K562 (cell line): ENCODE data around the gene PHKA2. TPM values are rescaled to one million over a fixed set of nuclear protein-coding genes. Genes with fewer than 3 reads are reported as not detected.

Experiments used
- ATAC-seq: fragments of 200-7000 bp; cut with Tn5 transposase; 3 replicates; pipeline ENCODE4 v1.9.1; 2020; ENCODE audit warnings: moderate library complexity
- BruUV-seq: library from RNA; stranded (reverse); fragments of 400-500 nt; replicated peaks from 2 replicates; lab custom pipeline; 2021; lab: Mats Ljungman, UMichigan
- CTCF ChIA-PET: fragments of 300-600 bp; formaldehyde crosslinking; extraction: SDS; loops from one replicate; lab custom pipeline; 2021; ENCODE audit warnings: low intra/inter-chr PET ratio; lab: Yijun Ruan, JAX
- POLR2A ChIA-PET: fragments of 300-600, 350-650 bp; sonication (Branson Sonifier 250); formaldehyde crosslinking; extraction: SDS; loops from one replicate; lab custom pipeline; 2021; ENCODE audit warnings: antibody characterized with exemption, inconsistent platforms; lab: Yijun Ruan, JAX
- DNase-seq, 4 experiments: peaks; one replicate each; pipeline versions ENCODE4 v3.0.0 to v3.0.0-alpha.2; 2011 to 2018; ENCODE audit warnings: low spot score in 3 of 4, mixed read lengths in 3 of 4; ENCODE audit errors: extremely low read depth in 1 of 4
- FAIRE-seq: peaks from 2 replicates; lab custom pipeline; 2011; peaks lifted over from hg19 to GRCh38; lab: Jason Lieb, UNC
- H2AFZ ChIP-seq: 2 replicates; pipeline ENCODE4 v1.6.0; 2011; ENCODE audit warnings: low read depth, low read length, control low read depth, inconsistent platforms
- H3K27ac ChIP-seq: fragments of 200-600 bp; 3 replicates; pipeline ENCODE4 v1.8.0; 2011; ENCODE audit warnings: low read depth, mild to moderate bottlenecking, control low read depth, inconsistent platforms, low read length, moderate library complexity, mixed read lengths; ENCODE audit errors: extremely low read depth
- H3K27me3 ChIP-seq, 2 experiments: fragments of 300-600 bp in 1 of 2; 2 replicates in 1 of 2; 3 replicates in 1 of 2; pipeline versions ENCODE4 v1.6.0 to v1.8.0; 2011; ENCODE audit warnings: inconsistent platforms in 2 of 2, low read length in 2 of 2, mild to moderate bottlenecking in 1 of 2, mixed read lengths in 1 of 2, moderate library complexity in 1 of 2; ENCODE audit not compliant: control insufficient read depth in 2 of 2, insufficient read depth in 2 of 2
- H3K36me3 ChIP-seq: fragments of 300-600 bp; 3 replicates; pipeline ENCODE4 v1.8.0; 2011; ENCODE audit warnings: mild to moderate bottlenecking, low read length, inconsistent platforms; ENCODE audit not compliant: control insufficient read depth, insufficient read depth
- H3K4me1 ChIP-seq, 2 experiments: fragments of 200-600 bp in 1 of 2; replicated peaks in 1 of 2; 2 replicates in 1 of 2; 3 replicates in 1 of 2; pipeline versions ENCODE4 v1.5.1 to v1.8.0; 2011; ENCODE audit warnings: inconsistent platforms in 2 of 2, low read length in 2 of 2, mild to moderate bottlenecking in 1 of 2, mixed read lengths in 1 of 2, moderate library complexity in 1 of 2; ENCODE audit not compliant: control insufficient read depth in 2 of 2, insufficient read depth in 2 of 2
- H3K4me2 ChIP-seq: 2 replicates; pipeline ENCODE4 v1.6.1; 2011; ENCODE audit warnings: low read length, control low read depth, inconsistent platforms, mixed read lengths; ENCODE audit not compliant: insufficient read depth
- H3K4me3 ChIP-seq: fragments of 200-600 bp; sonication (generic), shearing (Covaris generic); 2 replicates; pipeline ENCODE4 v1.5.1; 2016; ENCODE audit warnings: control low read depth, inconsistent platforms
- H3K79me2 ChIP-seq: fragments of 200-600 bp; 3 replicates; pipeline ENCODE4 v1.8.0; 2011; ENCODE audit warnings: low read length, inconsistent platforms; ENCODE audit not compliant: control insufficient read depth, insufficient read depth
- H3K9ac ChIP-seq, 2 experiments: 2 replicates each; pipeline versions ENCODE4 v1.6.0 to v1.6.1; 2011; ENCODE audit warnings: low read depth in 2 of 2, low read length in 2 of 2, control low read depth in 1 of 2, inconsistent platforms in 1 of 2, mild to moderate bottlenecking in 1 of 2, mixed read lengths in 1 of 2; ENCODE audit not compliant: insufficient read depth in 1 of 2
- H3K9me1 ChIP-seq: one replicate; pipeline ENCODE4 v1.6.0; 2011; ENCODE audit warnings: inconsistent platforms, mild to moderate bottlenecking, low read length, moderate library complexity; ENCODE audit not compliant: control insufficient read depth, insufficient read depth
- H3K9me3 ChIP-seq: replicated peaks from 2 replicates; pipeline ENCODE4 v1.5.1; 2011; ENCODE audit warnings: low read depth, low read length, inconsistent platforms; ENCODE audit not compliant: control insufficient read depth, insufficient read depth
- H4K20me1 ChIP-seq: replicated peaks from 2 replicates; pipeline ENCODE4 v1.6.1; 2011; ENCODE audit warnings: low read length, inconsistent platforms, mixed read lengths; ENCODE audit not compliant: control insufficient read depth, insufficient read depth
- EHMT2 ChIP-seq: fragments of 450-650 bp; IDR thresholded peaks from 2 replicates; pipeline ENCODE4 v1.6.1; 2018; ENCODE audit warnings: antibody characterized with exemption
- GABPA ChIP-seq: fragments of 200-800 bp; sonication (Bioruptor generic); conservative IDR thresholded peaks from 2 replicates; pipeline ENCODE4 v1.6.1; 2016; ENCODE audit warnings: low read depth, missing genetic modification characterization, missing compliant biosample characterization
- HDAC1 ChIP-seq, 2 experiments: fragments of 450-650 bp; IDR thresholded peaks; 2 replicates each; pipeline ENCODE4 v1.6.1; 2016 to 2017; ENCODE audit warnings: inconsistent platforms in 1 of 2, mild to moderate bottlenecking in 1 of 2, moderate library complexity in 1 of 2
- MLLT1 ChIP-seq, 2 experiments: fragments of 450-650 bp; IDR thresholded peaks; 2 replicates each; pipeline ENCODE4 v1.6.1; 2016
- MTA2 ChIP-seq: fragments of 450-650 bp; IDR thresholded peaks from 2 replicates; pipeline ENCODE4 v1.6.1; 2016; ENCODE audit warnings: low read depth
- POLR2H ChIP-seq: IDR thresholded peaks from 2 replicates; pipeline ENCODE4 v1.6.1; 2016; ENCODE audit warnings: missing genetic modification characterization, low read depth, mild to moderate bottlenecking, control low read depth, missing compliant biosample characterization, moderate library complexity
- RBBP5 ChIP-seq: fragments of 200-600 bp; sonication (generic); IDR thresholded peaks from 2 replicates; pipeline ENCODE4 v1.6.1; 2012; ENCODE audit warnings: borderline replicate concordance, mild to moderate bottlenecking, low read length, control low read depth, inconsistent platforms; ENCODE audit not compliant: insufficient read depth, poor library complexity, severe bottlenecking
- SIN3A ChIP-seq, 2 experiments: fragments of 150-350 bp in 1 of 2; IDR thresholded peaks; 2 replicates each; pipeline ENCODE4 v1.6.1; 2011 to 2016; ENCODE audit warnings: borderline replicate concordance in 2 of 2, low read depth in 2 of 2, low read length in 2 of 2, mild to moderate bottlenecking in 2 of 2, moderate library complexity in 2 of 2; ENCODE audit not compliant: control insufficient read depth in 1 of 2
- SMAD4 ChIP-seq: fragments of 250-450 bp; sonication (Bioruptor Pico); conservative IDR thresholded peaks from 2 replicates; pipeline ENCODE4 v1.8.0; 2021; ENCODE audit warnings: inconsistent platforms, mild to moderate bottlenecking, moderate library complexity
- SMARCA4 ChIP-seq: fragments of 450-650 bp; IDR thresholded peaks from 2 replicates; pipeline ENCODE4 v1.6.1; 2016
- SMARCE1 ChIP-seq: fragments of 450-650 bp; IDR thresholded peaks from 2 replicates; pipeline ENCODE4 v1.7.1; 2016; ENCODE audit warnings: mild to moderate bottlenecking
- TAF7 ChIP-seq: fragments of 450-650 bp; IDR thresholded peaks from 2 replicates; pipeline ENCODE4 v1.6.1; 2016; ENCODE audit warnings: missing genetic modification characterization, missing compliant biosample characterization
- ZBTB17 ChIP-seq: fragments of 450-650 bp; formaldehyde crosslinking; IDR thresholded peaks from 2 replicates; pipeline ENCODE4 v1.4.0; 2020; ENCODE audit warnings: mild to moderate bottlenecking
- ZNF239 ChIP-seq: fragments of 250-450 bp; sonication (Bioruptor Pico); IDR thresholded peaks from 2 replicates; pipeline ENCODE4 v1.4.0; 2020; ENCODE audit warnings: mild to moderate bottlenecking
- WGBS: fragments of 100-300 bp; shearing (Covaris generic); methylation state at CpG from one replicate; pipeline ENCODE4 v1.1.6; 2016; ENCODE audit warnings: low coverage, mixed read lengths; ENCODE audit not compliant: insufficient coverage; ENCODE audit errors: missing lambda C conversion rate; 5-methylcytosine and 5-hydroxymethylcytosine counted together
- in situ Hi-C: fragments of 300-500 bp; cut with MboI; formaldehyde crosslinking; loops from 4 replicates; pipeline ENCODE4 v1.15.0; 2018; ENCODE audit warnings: inconsistent platforms, mixed read lengths
- intact Hi-C: fragments of 100-400 bp; cut with micrococcal nuclease; formaldehyde crosslinking; loops from 2 replicates; pipeline ENCODE4 v1.14.2; 2022
- polyA plus RNA-seq, 8 experiments: library from polyadenylated mRNA; depleted of rRNA in 4 of 8; stranded (reverse) in 5 of 8; unstranded in 3 of 8; fragments of >200 nt; fragmentation: Nextera tagmentation in 2 of 8; fragmentation: Illumina TruSeq in 1 of 8; extraction: Ambion mirVana in 2 of 8; extraction: Trizol in 1 of 8; gene quantifications; 2 replicates each; pipeline versions ENCODE4 v1.2.1 to v1.2.3, GENCODE V29; 2011 to 2014; ENCODE audit warnings: inconsistent platforms in 1 of 8, missing spikeins in 1 of 8
- total RNA-seq, 7 experiments: library from RNA; depleted of rRNA in 6 of 7; stranded (reverse); fragments of >200 nt in 6 of 7; fragmentation: Illumina TruSeq in 2 of 7; extraction: Trizol in 2 of 7; gene quantifications; 2 replicates each; pipeline versions ENCODE4 v1.2.1 to v1.2.3, GENCODE V29; 2011 to 2021; ENCODE audit warnings: low replicate concordance in 1 of 7
- TF ChIP-seq, protein P1 (sequence below), 2 experiments: fragments of 150-350 bp in 1 of 2; IDR thresholded peaks; 2 replicates each; pipeline ENCODE4 v1.6.1; 2012 to 2016; ENCODE audit warnings: low read depth in 2 of 2, low read length in 2 of 2, mild to moderate bottlenecking in 1 of 2, moderate library complexity in 1 of 2

PHKA2 gene
- total and polyA plus RNA-seq, 9 of the 15 experiments (the other 6 are each of a cell fraction or from before 2014, with no cell fraction given), result 2.8 to 33.1 (median 20.3) TPM

GRCh38 chrX:18985186-18985435 lies 1.2 kb upstream of the PHKA2 start:
- TF ChIP-seq HDAC1 (IDR thresholded peaks at IDR 0.05), result 0 out of 4 replicates have a peak, but pooled peaks of 1 of the 2 experiments have one; percentile 25
- TF ChIP-seq SMAD4 (CRISPR knock-in tag), result 0 out of 2 replicates have a peak, but pooled peaks have one; percentile 0
- peak; percentile 89 for TF ChIP-seq ZBTB17 (CRISPR knock-in tag)
- TF ChIP-seq, protein P1, sequence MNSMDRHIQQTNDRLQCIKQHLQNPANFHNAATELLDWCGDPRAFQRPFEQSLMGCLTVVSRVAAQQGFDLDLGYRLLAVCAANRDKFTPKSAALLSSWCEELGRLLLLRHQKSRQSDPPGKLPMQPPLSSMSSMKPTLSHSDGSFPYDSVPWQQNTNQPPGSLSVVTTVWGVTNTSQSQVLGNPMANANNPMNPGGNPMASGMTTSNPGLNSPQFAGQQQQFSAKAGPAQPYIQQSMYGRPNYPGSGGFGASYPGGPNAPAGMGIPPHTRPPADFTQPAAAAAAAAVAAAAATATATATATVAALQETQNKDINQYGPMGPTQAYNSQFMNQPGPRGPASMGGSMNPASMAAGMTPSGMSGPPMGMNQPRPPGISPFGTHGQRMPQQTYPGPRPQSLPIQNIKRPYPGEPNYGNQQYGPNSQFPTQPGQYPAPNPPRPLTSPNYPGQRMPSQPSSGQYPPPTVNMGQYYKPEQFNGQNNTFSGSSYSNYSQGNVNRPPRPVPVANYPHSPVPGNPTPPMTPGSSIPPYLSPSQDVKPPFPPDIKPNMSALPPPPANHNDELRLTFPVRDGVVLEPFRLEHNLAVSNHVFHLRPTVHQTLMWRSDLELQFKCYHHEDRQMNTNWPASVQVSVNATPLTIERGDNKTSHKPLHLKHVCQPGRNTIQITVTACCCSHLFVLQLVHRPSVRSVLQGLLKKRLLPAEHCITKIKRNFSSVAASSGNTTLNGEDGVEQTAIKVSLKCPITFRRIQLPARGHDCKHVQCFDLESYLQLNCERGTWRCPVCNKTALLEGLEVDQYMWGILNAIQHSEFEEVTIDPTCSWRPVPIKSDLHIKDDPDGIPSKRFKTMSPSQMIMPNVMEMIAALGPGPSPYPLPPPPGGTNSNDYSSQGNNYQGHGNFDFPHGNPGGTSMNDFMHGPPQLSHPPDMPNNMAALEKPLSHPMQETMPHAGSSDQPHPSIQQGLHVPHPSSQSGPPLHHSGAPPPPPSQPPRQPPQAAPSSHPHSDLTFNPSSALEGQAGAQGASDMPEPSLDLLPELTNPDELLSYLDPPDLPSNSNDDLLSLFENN (IDR thresholded peaks at IDR 0.05; ENCODE audit: low read depth in 2 of 2, low read length in 2 of 2), result peak in 1 of 2 experiments; percentile 23; a peak in 1 of 4 replicates
- TF ChIP-seq MLLT1 (IDR thresholded peaks at IDR 0.05), result peak in 1 of 2 experiments; percentile 91; a peak in 2 of 4 replicates
- 0 out of 2 replicates have a peak, but pooled peaks have one; percentile 28 for TF ChIP-seq SMARCE1
- 0 out of 2 replicates have a peak, but pooled peaks have one; percentile 1 for TF ChIP-seq TAF7 (tag)
- 0 out of 2 replicates have a peak, but pooled peaks have one; percentile 9 for TF ChIP-seq EHMT2
- TF ChIP-seq POLR2H (tag), result peak; percentile 60; the same call in 1 of the 2 replicates
- TF ChIP-seq GABPA (tag), result peak; percentile 77
- no peak for TF ChIP-seq SIN3A (IDR thresholded peaks at IDR 0.05; ENCODE audit: borderline replicate concordance in 2 of 2, control insufficient read depth in 1 of 2, low read depth in 2 of 2, low read length in 2 of 2)
- no peak for TF ChIP-seq SMARCA4
- TF ChIP-seq ZNF239 (CRISPR knock-in tag), result no peak
- TF ChIP-seq MTA2, result no peak
- no peak for TF ChIP-seq RBBP5
- H3K27ac ChIP-seq, result peak overlapping the region; percentile 92
- no peaks in the 10 kb centered on the region for H3K9me3 ChIP-seq
- H3K9me1 ChIP-seq, result no peaks in the 10 kb centered on the region
- in situ Hi-C loops, result no loop called here
- H3K79me2 ChIP-seq, result peaks cover 32% of the 10 kb centered on the region
- H3K4me1 ChIP-seq, result peaks cover 0 to 3% of the 10 kb centered on the region in 2 experiments; a peak in 3 of 5 replicates
- ATAC-seq (peak; percentile 10), FAIRE-seq (no peak), DNase-seq (peak in 1 of 4 experiments; percentile 8)
- H3K4me2 ChIP-seq, result peak overlapping the region; percentile 92
- H3K9ac ChIP-seq, result peak overlapping the region; percentile 87 to 95
- peaks cover 5% of the 10 kb centered on the region; the same call in 1 of the 3 replicates for H3K36me3 ChIP-seq
- peak overlapping the region; percentile 99 for H2AFZ ChIP-seq
- ChIA-PET POLR2A (interaction anchor here (0.5 to 0.9 kb wide), 3 partner anchors 16 to 22 kb away, joined by 3 to 4 read pairs (median 3); no protein-coding TSS in a partner anchor), CTCF (no interaction called here)
- WGBS, result 0% methylated on average over 4 of the region's 4 CpGs
- H3K27me3 ChIP-seq, result no peaks in the 10 kb centered on the region
- no peaks in the 10 kb centered on the region for H4K20me1 ChIP-seq
- BruUV-seq, result no TSS peak
- H3K4me3 ChIP-seq, result peak overlapping the region; percentile 85
- intact Hi-C loops, result no loop called here
